HepG2 (cell line): Measurements from ENCODE around the gene SLC15A3. TPM values are rescaled to one million over a fixed set of nuclear protein-coding genes. Genes with fewer than 3 reads are reported as not detected.

Experiments
- ARID4A ChIP-seq: sonication (generic); formaldehyde crosslinking; IDR thresholded peaks from 2 replicates; pipeline ENCODE4 v1.5.0; 2020; ENCODE audit warnings: mild to moderate bottlenecking, missing genetic modification reagents, borderline replicate concordance
- FOSL2 ChIP-seq: sonication (generic); formaldehyde crosslinking; IDR thresholded peaks from 2 replicates; pipeline ENCODE4 v1.4.0; 2020; ENCODE audit warnings: missing genetic modification reagents
- HDAC2 ChIP-seq: sonication (generic); formaldehyde crosslinking; IDR thresholded peaks from 2 replicates; pipeline ENCODE4 v1.4.0; 2020; ENCODE audit warnings: missing genetic modification reagents
- NR2F1 ChIP-seq, 2 experiments: fragments of 450-650 bp in 1 of 2; formaldehyde crosslinking in 1 of 2; IDR thresholded peaks; 2 replicates each; pipeline versions ENCODE4 v1.5.0 to v1.6.1; 2016 to 2020; ENCODE audit warnings: mild to moderate bottlenecking in 1 of 2, missing compliant biosample characterization in 1 of 2, missing genetic modification reagents in 1 of 2, moderate library complexity in 1 of 2
- POLR2A ChIP-seq, 2 experiments: IDR thresholded peaks; 2 replicates each; pipeline ENCODE4 v1.6.1; 2011; ENCODE audit warnings: low read depth in 2 of 2, low read length in 2 of 2, mild to moderate bottlenecking in 1 of 2, moderate library complexity in 1 of 2; ENCODE audit not compliant: insufficient read depth in 1 of 2
- TCF7 ChIP-seq: sonication (generic); IDR thresholded peaks from 2 replicates; pipeline ENCODE4 v1.6.1; 2016; ENCODE audit warnings: antibody characterized with exemption, low read depth
- TSC22D2 ChIP-seq: sonication (generic); formaldehyde crosslinking; IDR thresholded peaks from 2 replicates; pipeline ENCODE4 v1.5.1; 2020; ENCODE audit warnings: missing genetic modification reagents, mild to moderate bottlenecking, borderline replicate concordance
- ZNF12 ChIP-seq: sonication (generic); formaldehyde crosslinking; IDR thresholded peaks from 2 replicates; pipeline ENCODE4 v1.5.0; 2020; ENCODE audit warnings: missing genetic modification reagents
- ZNF121 ChIP-seq: sonication (generic); formaldehyde crosslinking; IDR thresholded peaks from 2 replicates; pipeline ENCODE4 v1.5.0; 2020; ENCODE audit warnings: mild to moderate bottlenecking, missing genetic modification reagents
- ZNF138 ChIP-seq: sonication (generic); formaldehyde crosslinking; IDR thresholded peaks from 2 replicates; pipeline ENCODE4 v1.5.0; 2020; ENCODE audit warnings: mild to moderate bottlenecking, low read depth, missing genetic modification reagents
- ZNF143 ChIP-seq: sonication (generic); formaldehyde crosslinking; IDR thresholded peaks from 2 replicates; pipeline ENCODE4 v1.4.0; 2020; ENCODE audit warnings: missing genetic modification reagents
- ZNF501 ChIP-seq: sonication (generic); formaldehyde crosslinking; IDR thresholded peaks from 2 replicates; pipeline ENCODE4 v1.5.1; 2020; ENCODE audit warnings: mild to moderate bottlenecking, moderate library complexity, missing genetic modification reagents
- ZNF639 ChIP-seq: conservative IDR thresholded peaks from 2 replicates; pipeline ENCODE4 v1.6.1; 2018; ENCODE audit warnings: missing genetic modification reagents
- polyA plus RNA-seq, 8 experiments: library from polyadenylated mRNA; depleted of rRNA in 3 of 8; stranded (reverse) in 7 of 8; unstranded in 1 of 8; fragments of >200 nt; fragmentation: Illumina TruSeq in 4 of 8; extraction: Trizol in 4 of 8; gene quantifications; 2 replicates each; pipeline versions ENCODE4 v1.2.1 to v1.2.3, GENCODE V29; 2011 to 2016; ENCODE audit warnings: low read depth in 4 of 8, missing spikeins in 1 of 8, mixed read lengths in 1 of 8; ENCODE audit not compliant: insufficient read depth in 1 of 8
- total RNA-seq, 5 experiments: library from RNA; depleted of rRNA; stranded (reverse); fragments of >200 nt; fragmentation: Illumina TruSeq; extraction: Trizol; gene quantifications; 2 replicates each; pipeline ENCODE4 v1.2.3, GENCODE V29; 2016; ENCODE audit warnings: low read depth in 1 of 5

Gene SLC15A3
- total and polyA plus RNA-seq, 2 of the 13 experiments (the other 11 are each of a cell fraction or from before 2014, with no cell fraction given), result 0.45 to 0.77 TPM

- TF ChIP-seq TCF7 (peak; percentile 25; the same call in 1 of the 2 replicates), HDAC2 (CRISPR knock-in tag) (no peak), ARID4A (CRISPR knock-in tag) (no peak), POLR2A (IDR thresholded peaks at IDR 0.05; ENCODE audit: insufficient read depth in 1 of 2, low read depth in 2 of 2, low read length in 2 of 2) (no peak), NR2F1 (CRISPR knock-in tag; IDR thresholded peaks at IDR 0.05) (0 out of 4 replicates have a peak, but pooled peaks of 1 of the 2 experiments have one; percentile 25), FOSL2 (CRISPR knock-in tag) (peak; percentile 54), ZNF138 (no peak), ZNF639 (CRISPR knock-in tag) (no peak), ZNF143 (no peak), ZNF12 (0 out of 2 replicates have a peak, but pooled peaks have one; percentile 40), TSC22D2 (CRISPR knock-in tag) (no peak), ZNF501 (CRISPR knock-in tag) (no peak), ZNF121 (CRISPR knock-in tag) (no peak)
Observed at GRCh38 chr11:60996381-60997138, 44.6 kb upstream of the SLC15A3 start (continued).
